Activated CD4-positive, alpha-beta T cell treated with anti-CD3 and anti-CD28 coated beads, Interleukin-2, amount 10 ng/mL, durations not matched to agents 7 days and 5 days (primary cell): ENCODE data around the gene QSOX1. TPM values are rescaled to one million over a fixed set of nuclear protein-coding genes. Genes with fewer than 3 reads are reported as not detected.

Experiments used
- CTCF ChIA-PET: fragments of 350-600 bp; sonication (Branson Sonifier 250); formaldehyde crosslinking; loops from one replicate; lab custom pipeline; 2021; ENCODE audit warnings: antibody characterized with exemption; lab: Charles Lee
- POLR2A ChIA-PET: fragments of 350-600 bp; sonication (Branson Sonifier 250); formaldehyde crosslinking; loops from one replicate; lab custom pipeline; 2021; ENCODE audit warnings: antibody characterized with exemption; lab: Charles Lee
- DNase-seq: peaks from one replicate; pipeline ENCODE4 v3.0.0-alpha.2; 2020
- H3K27ac Mint-ChIP-seq: one replicate; pipeline ENCODE4 v1.8.0; 2021; ENCODE audit warnings: mild to moderate bottlenecking, moderate library complexity, mixed read lengths
- H3K27me3 Mint-ChIP-seq: one replicate; pipeline ENCODE4 v1.8.0; 2021; ENCODE audit warnings: mixed read lengths
- H3K36me3 Mint-ChIP-seq: one replicate; pipeline ENCODE4 v1.8.0; 2021; ENCODE audit warnings: low read depth, mixed read lengths
- H3K4me1 Mint-ChIP-seq: one replicate; pipeline ENCODE4 v1.8.0; 2021; ENCODE audit warnings: mixed read lengths
- H3K4me3 Mint-ChIP-seq: one replicate; pipeline ENCODE4 v1.8.0; 2021; ENCODE audit warnings: mild to moderate bottlenecking, moderate library complexity, mixed read lengths
- H3K9me3 Mint-ChIP-seq: one replicate; pipeline ENCODE4 v1.8.0; 2021; ENCODE audit warnings: mixed read lengths
- total RNA-seq, 2 experiments: library from RNA; stranded (reverse); gene quantifications; one replicate each; pipeline ENCODE4 v1.2.3, GENCODE V29; 2021

QSOX1 gene
- total RNA-seq, 2 experiments from 2014 or later, result 18.5 to 23.5 TPM

DNA sequence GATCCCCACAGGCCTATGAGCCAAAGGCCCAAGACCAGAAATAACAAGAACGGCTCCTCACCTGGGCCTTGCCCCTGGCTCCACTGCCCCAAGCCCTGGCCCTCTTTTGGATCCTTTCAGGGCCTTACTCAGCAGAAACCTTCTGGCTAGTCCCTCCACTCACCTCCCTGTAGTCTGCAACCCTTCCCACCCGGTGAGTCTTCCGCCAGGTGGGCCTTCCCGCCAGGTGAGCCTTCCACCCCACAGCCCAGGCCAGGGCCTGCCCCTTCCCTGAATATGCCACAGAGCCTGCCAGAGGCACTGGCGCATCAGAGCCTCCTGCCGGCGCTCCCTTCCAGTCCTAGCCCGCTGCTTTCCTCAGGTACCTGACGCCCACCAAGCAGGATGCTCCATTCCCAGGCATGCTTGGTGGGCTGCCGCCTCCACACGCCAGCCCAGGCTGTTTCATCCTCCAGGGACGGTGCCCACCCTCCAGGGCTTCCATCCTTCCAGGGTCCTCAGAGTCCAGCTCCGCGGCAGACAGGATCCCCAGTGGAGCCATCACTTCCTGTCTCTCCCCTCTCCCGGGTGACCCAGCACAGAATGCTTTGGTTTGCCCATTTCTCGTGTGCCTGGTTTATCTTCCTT, 96.3 kb downstream of the QSOX1 start:
- Mint-ChIP-seq H3K4me1 (peaks cover 7% of the 10 kb centered on the region), H3K4me3 (no peak overlapping the region), H3K36me3 (no peaks in the 10 kb centered on the region), H3K27ac (no peak overlapping the region), H3K9me3 (no peaks in the 10 kb centered on the region), H3K27me3 (peaks cover 3% of the 10 kb centered on the region)
- DNase-seq, result no peak
- ChIA-PET CTCF (interaction anchor here (0.7 to 1.3 kb wide), 2 partner anchors 9 to 19 kb away, joined by 3 read pairs; no protein-coding TSS in a partner anchor), POLR2A (no interaction called here)

DNA sequence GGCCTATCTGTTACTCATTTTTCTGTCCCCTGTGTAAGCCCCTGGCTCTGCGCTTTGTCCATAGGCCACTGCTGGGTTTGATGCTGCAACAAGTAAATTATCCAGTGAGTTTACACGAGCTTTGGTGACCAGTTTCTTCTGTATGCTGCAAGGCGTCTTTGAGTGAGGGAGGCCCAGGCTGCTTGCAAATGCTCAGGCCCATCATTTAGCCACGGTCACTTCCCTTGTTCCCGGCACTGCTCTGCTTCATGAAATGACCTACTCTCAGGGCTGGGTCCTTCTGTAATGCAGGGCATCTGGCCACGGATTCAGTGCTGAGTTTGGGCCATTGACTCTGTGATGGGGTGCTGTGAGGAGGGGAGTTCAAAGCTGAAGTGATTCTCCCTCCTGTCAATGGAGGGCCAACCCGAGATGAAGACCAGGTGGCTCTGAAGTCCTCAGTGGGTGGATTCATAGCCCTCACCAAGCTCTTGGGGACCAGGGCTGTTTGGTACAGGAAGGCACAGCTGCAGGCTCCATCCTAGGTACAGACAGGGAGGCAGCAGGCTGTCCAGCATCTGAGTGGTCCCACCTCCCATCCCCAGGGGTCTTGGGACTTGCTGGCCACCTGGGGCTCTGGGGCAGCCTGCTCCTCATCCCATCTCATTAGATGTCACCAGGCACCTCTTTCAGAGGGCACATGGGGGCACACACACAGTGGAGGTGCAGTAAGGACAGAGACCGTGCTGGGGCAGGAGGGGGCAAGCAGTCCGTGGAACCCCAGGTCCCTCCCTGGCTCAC, 97.0 kb downstream of the QSOX1 start:
- no peaks in the 10 kb centered on the region for H3K36me3 Mint-ChIP-seq
- ChIA-PET CTCF (interaction anchor here (0.7 to 1.8 kb wide), 4 partner anchors 8 to 166 kb away, joined by 3 to 8 read pairs (median 4); no protein-coding TSS in a partner anchor), POLR2A (no interaction called here)
- no peak overlapping the region for H3K4me3 Mint-ChIP-seq
- no peaks in the 10 kb centered on the region for H3K9me3 Mint-ChIP-seq
- peaks cover 7% of the 10 kb centered on the region for H3K4me1 Mint-ChIP-seq
- DNase-seq, result no peak
- peaks cover 3% of the 10 kb centered on the region for H3K27me3 Mint-ChIP-seq
- H3K27ac Mint-ChIP-seq, result no peak overlapping the region

DNA sequence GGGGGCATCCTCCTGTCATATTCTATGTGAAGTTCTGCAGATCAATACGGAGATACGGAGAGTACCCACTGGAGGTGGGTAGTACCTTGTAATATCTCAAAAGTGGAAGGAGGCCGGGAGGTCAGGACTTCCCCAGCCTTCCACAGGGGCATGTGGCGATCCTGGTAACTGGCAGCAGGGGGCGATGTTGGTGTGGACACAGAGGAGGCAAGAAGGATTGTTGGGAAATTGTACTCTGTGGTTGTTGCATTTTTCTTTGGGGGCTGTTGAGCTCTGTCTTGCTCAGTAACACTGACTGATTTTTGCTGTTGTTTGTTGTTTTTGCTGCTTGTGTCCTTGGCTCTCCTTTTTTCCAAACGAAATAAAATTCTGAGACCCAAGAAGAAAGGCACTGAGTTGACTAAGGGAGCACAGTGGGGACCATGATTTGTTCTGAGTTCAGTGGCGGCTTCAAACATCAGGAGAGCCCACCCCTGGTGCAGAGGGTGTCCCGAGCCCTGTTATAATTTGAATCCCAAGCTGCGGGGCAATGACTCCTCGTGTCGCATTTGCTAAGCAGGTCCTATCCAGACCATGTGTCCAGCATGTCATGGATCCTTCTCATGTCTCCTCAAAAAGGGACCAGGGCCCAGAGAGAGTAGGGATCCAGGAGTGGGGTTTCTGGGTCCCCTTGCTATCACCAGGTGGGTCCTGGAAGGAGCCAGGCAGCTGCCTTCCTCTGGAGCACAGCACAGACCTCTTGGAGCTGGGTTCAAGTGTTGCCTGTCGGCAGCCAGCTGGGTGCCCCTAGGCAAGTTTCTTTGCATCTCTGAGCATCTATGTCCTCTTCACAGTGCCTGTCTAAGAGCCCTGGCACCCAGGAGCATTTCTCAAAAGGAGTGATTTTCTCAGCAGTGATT, 98.2 kb downstream of the QSOX1 start:
- Mint-ChIP-seq H3K4me1 (no peaks in the 10 kb centered on the region), H3K27ac (peak overlapping the region; percentile 28), H3K36me3 (no peaks in the 10 kb centered on the region), H3K4me3 (no peak overlapping the region), H3K9me3 (no peaks in the 10 kb centered on the region), H3K27me3 (peaks cover 3% of the 10 kb centered on the region)
- peak; percentile 71 for DNase-seq
- ChIA-PET CTCF (interaction anchor here (0.7 to 1.8 kb wide), 12 partner anchors 9 to 248 kb away, joined by 3 to 8 read pairs (median 4); no protein-coding TSS in a partner anchor), POLR2A (no interaction called here)

Other genes starting within 250 kb of the QSOX1 start
- 10 to 100 TPM; 65.7 to 70.1 TPM for gene CEP350, start 200.1 kb upstream of the QSOX1 start, total RNA-seq
- gene LHX4, start 75.4 kb downstream of the QSOX1 start, total RNA-seq, result not detected